Osteoblast (primary cell): ENCODE measurements around the gene TEX35. TPM values are rescaled to one million over a fixed set of nuclear protein-coding genes. Genes with fewer than 3 reads are reported as not detected.
A peak's percentile ranks its signal among the peaks of the same experiment; 100 is the strongest.

Experiments
- DNase-seq: peaks from one replicate; pipeline ENCODE4 v3.0.0; 2011; ENCODE audit warnings: low spot score, mixed read lengths; ENCODE audit not compliant: insufficient read length; ENCODE audit errors: missing footprints
- H2AFZ ChIP-seq: 2 replicates; pipeline ENCODE4 v1.6.0; 2011; ENCODE audit warnings: mild to moderate bottlenecking, low read length
- H3K27ac ChIP-seq: 2 replicates; pipeline ENCODE4 v1.5.1; 2011; ENCODE audit warnings: mild to moderate bottlenecking, low read depth, low read length, moderate library complexity
- H3K27me3 ChIP-seq: 2 replicates; pipeline ENCODE4 v1.6.0; 2012; ENCODE audit warnings: mild to moderate bottlenecking, control low read depth, inconsistent platforms, low read length, moderate library complexity; ENCODE audit not compliant: insufficient read depth
- H3K36me3 ChIP-seq: 2 replicates; pipeline ENCODE4 v1.5.1; 2011; ENCODE audit warnings: mild to moderate bottlenecking, low read length, control low read depth, moderate library complexity; ENCODE audit not compliant: insufficient read depth
- H3K4me1 ChIP-seq: 2 replicates; pipeline ENCODE4 v1.5.1; 2011; ENCODE audit warnings: mild to moderate bottlenecking, low read length, control low read depth, moderate library complexity; ENCODE audit not compliant: insufficient read depth
- H3K4me2 ChIP-seq: 2 replicates; pipeline ENCODE4 v1.6.0; 2011; ENCODE audit warnings: mild to moderate bottlenecking, low read length; ENCODE audit not compliant: insufficient read depth
- H3K4me3 ChIP-seq: fragments of 200-600 bp; sonication (generic); 3 replicates; pipeline ENCODE4 v1.5.1; 2012; ENCODE audit warnings: mild to moderate bottlenecking, low read length, inconsistent platforms; ENCODE audit not compliant: insufficient read depth
- H3K79me2 ChIP-seq: 2 replicates; pipeline ENCODE4 v1.6.0; 2012; ENCODE audit warnings: mild to moderate bottlenecking, low read length, control low read depth, inconsistent platforms; ENCODE audit not compliant: insufficient read depth
- H3K9me3 ChIP-seq: 2 replicates; pipeline ENCODE4 v1.5.1; 2011; ENCODE audit warnings: low read depth, low read length, control low read depth
- H4K20me1 ChIP-seq: 2 replicates; pipeline ENCODE4 v1.6.0; 2012; ENCODE audit warnings: mild to moderate bottlenecking, low read length, control low read depth; ENCODE audit not compliant: insufficient read depth
- CTCF ChIP-seq: IDR thresholded peaks from 2 replicates; pipeline ENCODE4 v1.5.1; 2011; ENCODE audit warnings: mild to moderate bottlenecking, low read depth, low read length, moderate library complexity; ENCODE audit errors: extremely low read depth
- total RNA-seq: library from RNA; depleted of rRNA; stranded (reverse); fragments of >200 nt; gene quantifications from 2 replicates; pipeline ENCODE4 v1.2.3, GENCODE V29; 2012

TEX35 gene
- total RNA-seq, 1 donor, result not detected

GRCh38 chr1:178490136-178490535 lies 22.8 kb upstream of the TEX35 start:
- Histone ChIP-seq H3K27me3 (no peaks in the 10 kb centered on the region), H3K27ac (no peak overlapping the region), H3K36me3 (no peaks in the 10 kb centered on the region), H3K4me2 (no peak overlapping the region), H3K79me2 (no peaks in the 10 kb centered on the region), H3K9me3 (no peaks in the 10 kb centered on the region), H4K20me1 (no peaks in the 10 kb centered on the region), H2AFZ (no peak overlapping the region), H3K4me1 (peaks cover 4% of the 10 kb centered on the region), H3K4me3 (no peak overlapping the region)
- TF ChIP-seq CTCF, result no peak
- no peak for DNase-seq

- no peaks in the 10 kb centered on the region for H3K36me3 ChIP-seq
- H2AFZ ChIP-seq, result no peak overlapping the region
- no peak for TF ChIP-seq CTCF
- H4K20me1 ChIP-seq, result no peaks in the 10 kb centered on the region
- no peak overlapping the region for H3K4me3 ChIP-seq
- H3K4me2 ChIP-seq, result no peak overlapping the region
- no peak for DNase-seq
- H3K27me3 ChIP-seq, result no peaks in the 10 kb centered on the region
- H3K9me3 ChIP-seq, result no peaks in the 10 kb centered on the region
- H3K27ac ChIP-seq, result no peak overlapping the region
- no peaks in the 10 kb centered on the region for H3K79me2 ChIP-seq
- H3K4me1 ChIP-seq, result peaks cover 3% of the 10 kb centered on the region
These were observed 21.9 kb upstream of the TEX35 start for GRCh38 chr1:178490967-178491366.

GRCh38 chr1:178491721-178492120 lies 21.2 kb upstream of the TEX35 start:
- no peak for TF ChIP-seq CTCF

GRCh38 chr1:178492341-178492740 lies 20.6 kb upstream of the TEX35 start:
- TF ChIP-seq CTCF, result no peak
- H3K27ac ChIP-seq, result no peak overlapping the region

More at GRCh38 chr1:178491721-178492120, 21.2 kb upstream of the TEX35 start:
- Histone ChIP-seq H3K79me2 (no peaks in the 10 kb centered on the region), H2AFZ (no peak overlapping the region), H3K27ac (no peak overlapping the region), H3K4me2 (no peak overlapping the region), H3K27me3 (no peaks in the 10 kb centered on the region), H3K9me3 (no peaks in the 10 kb centered on the region), H3K36me3 (no peaks in the 10 kb centered on the region), H3K4me3 (no peak overlapping the region), H3K4me1 (no peaks in the 10 kb centered on the region), H4K20me1 (no peaks in the 10 kb centered on the region)
- DNase-seq, result no peak

More at GRCh38 chr1:178492341-178492740, 20.6 kb upstream of the TEX35 start:
- no peak overlapping the region for H3K4me2 ChIP-seq
- H2AFZ ChIP-seq, result no peak overlapping the region
- H3K9me3 ChIP-seq, result no peaks in the 10 kb centered on the region
- H4K20me1 ChIP-seq, result no peaks in the 10 kb centered on the region
- peak; percentile 78 for DNase-seq
- no peaks in the 10 kb centered on the region for H3K36me3 ChIP-seq
- no peak overlapping the region for H3K4me3 ChIP-seq
- no peaks in the 10 kb centered on the region for H3K27me3 ChIP-seq
- H3K4me1 ChIP-seq, result no peaks in the 10 kb centered on the region
- H3K79me2 ChIP-seq, result no peaks in the 10 kb centered on the region
